HG02885 (cell line): ENCODE results near the gene LBX1.

Source experiments
- ATAC-seq: cut with Tn5 transposase; IDR thresholded peaks from one replicate; pipeline ENCODE4 v1.9.1; 2021; ENCODE audit warnings: mild to moderate bottlenecking; ENCODE audit not compliant: unreplicated experiment, poor library complexity

The LBX1 gene

GRCh38 chr10:101226491-101227428, 2.5 kb downstream of the LBX1 start:
- no peak for ATAC-seq

GRCh38 chr10:101225846-101226421, 3.3 kb downstream of the LBX1 start:
- ATAC-seq: no peak

GRCh38 chr10:101224910-101225823, 4.1 kb downstream of the LBX1 start:
- ATAC-seq: no peak

- no peak for ATAC-seq
Measured at GRCh38 chr10:101224060-101224909, 5.0 kb downstream of the LBX1 start.

- no peak for ATAC-seq
Measured at GRCh38 chr10:101223274-101224059, 5.8 kb downstream of the LBX1 start.

GRCh38 chr10:101222683-101223273, 6.5 kb downstream of the LBX1 start:
- no peak for ATAC-seq

GRCh38 chr10:101221963-101222531, 7.2 kb downstream of the LBX1 start:
- ATAC-seq: no peak

GRCh38 chr10:101221549-101221948, 7.7 kb downstream of the LBX1 start:
- no peak for ATAC-seq

GRCh38 chr10:101219946-101220451, 9.3 kb downstream of the LBX1 start:
- ATAC-seq: no peak

- no peak for ATAC-seq
Measured at GRCh38 chr10:101219139-101219945, 9.9 kb downstream of the LBX1 start.

GRCh38 chr10:101218351-101219138, 10.7 kb downstream of the LBX1 start:
- no peak for ATAC-seq

- ATAC-seq: no peak
Measured at GRCh38 chr10:101217450-101218281, 11.6 kb downstream of the LBX1 start.

GRCh38 chr10:101217044-101217425, 12.2 kb downstream of the LBX1 start:
- ATAC-seq: no peak

- ATAC-seq: no peak
Measured at GRCh38 chr10:101216207-101217043, 12.8 kb downstream of the LBX1 start.
